Transverse colon (tissue), 4 donors: ENCODE results near the gene NCR2. TPM values are rescaled to one million over a fixed set of nuclear protein-coding genes. Genes with fewer than 3 reads are reported as not detected.

Source experiments
- DNase-seq: peaks from one replicate; pipeline ENCODE4 v3.0.0-alpha.2; 2019
- H3K27ac ChIP-seq, 4 donors: fragments of 200-600 bp; sonication (generic); 2 replicates each; pipeline ENCODE4 v1.5.1; 2016 to 2018; ENCODE audit warnings: inconsistent platforms in 4 of 4
- H3K27me3 ChIP-seq: fragments of 200-600 bp; sonication (generic); 2 replicates; pipeline ENCODE4 v1.5.1; 2017; ENCODE audit warnings: inconsistent platforms
- H3K36me3 ChIP-seq, 4 donors: fragments of 200-600 bp; sonication (generic); 2 replicates each; pipeline ENCODE4 v1.5.1; 2017 to 2019; ENCODE audit warnings: inconsistent platforms in 4 of 4
- H3K4me1 ChIP-seq, 4 donors: fragments of 200-600 bp; sonication (generic); 2 replicates each; pipeline ENCODE4 v1.5.1; 2017 to 2020; ENCODE audit warnings: inconsistent platforms in 4 of 4
- H3K4me3 ChIP-seq, 4 donors: fragments of 200-600 bp; sonication (generic); 1 replicate in 1 of 4; 2 replicates in 3 of 4; pipeline versions ENCODE4 v1.5.1 to v1.6.1; 2017 to 2019; ENCODE audit warnings: inconsistent platforms in 4 of 4
- H3K9me3 ChIP-seq, 2 donors: fragments of 200-600 bp; sonication (generic); 2 replicates each; pipeline ENCODE4 v1.5.1; 2017 to 2019; ENCODE audit warnings: inconsistent platforms in 2 of 2
- EP300 ChIP-seq: sonication (generic); formaldehyde crosslinking; IDR thresholded peaks from one replicate; pipeline ENCODE4 v1.6.1; 2017; ENCODE audit warnings: antibody characterized with exemption, low read depth
- POLR2A ChIP-seq: fragments of 450-650 bp; IDR thresholded peaks from one replicate; pipeline ENCODE4 v1.6.1; 2016; ENCODE audit warnings: antibody characterized with exemption, mild to moderate bottlenecking, moderate library complexity
- POLR2AphosphoS5 ChIP-seq, 3 donors: sonication (generic); formaldehyde crosslinking; IDR thresholded peaks; one replicate each; pipeline ENCODE4 v1.6.1; 2016; ENCODE audit warnings: antibody characterized with exemption in 3 of 3
- WGBS, 2 donors: methylation state at CpG; one replicate each; pipeline ENCODE4 v1.1.5; 2018; ENCODE audit warnings: low coverage in 1 of 2; 5-methylcytosine and 5-hydroxymethylcytosine counted together
- in situ Hi-C, 4 donors: fragments of 200-750 bp; cut with MboI; loops; one replicate each; pipeline versions ENCODE4 v1.15.0 to v1.15.1; 2017; ENCODE audit warnings: low sequenced_read_pairs in 3 of 4, low pct_ligation_motif_present in 1 of 4, low pct_unique_long_range_greater_than_20kb in 1 of 4
- intact Hi-C: fragments of 100-400 bp; cut with DNase I; formaldehyde crosslinking; loops from one replicate; pipeline ENCODE4 v1.15.1; 2023; ENCODE audit warnings: low total_unique reads
- total RNA-seq, 4 donors: library from RNA; depleted of rRNA; stranded (reverse); fragments of >200 nt; gene quantifications; one replicate each; pipeline ENCODE4 v1.1.0, GENCODE V29; 2016
- TF ChIP-seq, protein P1 (sequence below), 5 experiments: fragments of 200-600 bp in 3 of 5; fragments of 450-650 bp in 2 of 5; sonication (generic) in 3 of 5; IDR thresholded peaks; 1 replicate in 2 of 5; 2 replicates in 3 of 5; pipeline ENCODE4 v1.5.1; 2016 to 2017; ENCODE audit warnings: antibody characterized with exemption in 5 of 5, inconsistent platforms in 3 of 5, mild to moderate bottlenecking in 2 of 5, moderate library complexity in 1 of 5

NCR2 gene
- total RNA-seq, 4 donors from 2014 or later = not detected

DNA sequence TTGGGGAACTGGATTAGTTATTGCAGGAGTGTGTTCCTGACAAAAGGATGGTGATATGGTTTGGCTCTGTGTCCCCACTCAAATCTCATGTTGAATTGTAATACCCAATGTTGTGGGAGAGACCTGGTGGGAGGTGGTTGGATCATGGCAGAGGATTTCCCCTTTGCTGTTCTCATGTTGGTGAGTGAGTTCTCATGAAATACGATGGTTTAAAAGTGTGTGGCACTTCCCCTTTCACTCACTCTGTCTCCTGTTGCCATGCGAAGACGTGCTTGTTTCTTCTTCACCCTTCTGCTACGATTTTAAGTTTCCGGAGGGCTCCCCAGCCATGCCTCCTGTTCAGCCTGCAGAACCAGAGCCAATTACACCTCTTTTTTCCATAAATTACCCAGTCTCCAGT lies 32.8 kb upstream of the NCR2 start:
- intact Hi-C loops (no loop called here), in situ Hi-C loops (loop anchor here in 1 of 4 donors (25.0 kb wide), 1 partner anchor 215 kb away; no protein-coding TSS in a partner anchor)
- H3K4me3 ChIP-seq = no peak overlapping the region
- TF ChIP-seq, protein P1, sequence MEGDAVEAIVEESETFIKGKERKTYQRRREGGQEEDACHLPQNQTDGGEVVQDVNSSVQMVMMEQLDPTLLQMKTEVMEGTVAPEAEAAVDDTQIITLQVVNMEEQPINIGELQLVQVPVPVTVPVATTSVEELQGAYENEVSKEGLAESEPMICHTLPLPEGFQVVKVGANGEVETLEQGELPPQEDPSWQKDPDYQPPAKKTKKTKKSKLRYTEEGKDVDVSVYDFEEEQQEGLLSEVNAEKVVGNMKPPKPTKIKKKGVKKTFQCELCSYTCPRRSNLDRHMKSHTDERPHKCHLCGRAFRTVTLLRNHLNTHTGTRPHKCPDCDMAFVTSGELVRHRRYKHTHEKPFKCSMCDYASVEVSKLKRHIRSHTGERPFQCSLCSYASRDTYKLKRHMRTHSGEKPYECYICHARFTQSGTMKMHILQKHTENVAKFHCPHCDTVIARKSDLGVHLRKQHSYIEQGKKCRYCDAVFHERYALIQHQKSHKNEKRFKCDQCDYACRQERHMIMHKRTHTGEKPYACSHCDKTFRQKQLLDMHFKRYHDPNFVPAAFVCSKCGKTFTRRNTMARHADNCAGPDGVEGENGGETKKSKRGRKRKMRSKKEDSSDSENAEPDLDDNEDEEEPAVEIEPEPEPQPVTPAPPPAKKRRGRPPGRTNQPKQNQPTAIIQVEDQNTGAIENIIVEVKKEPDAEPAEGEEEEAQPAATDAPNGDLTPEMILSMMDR (IDR thresholded peaks at IDR 0.05) = no peak
- TF ChIP-seq POLR2A = no peak
- no peak for TF ChIP-seq POLR2AphosphoS5 (IDR thresholded peaks at IDR 0.05)
- TF ChIP-seq EP300 = no peak
- DNase-seq = no peak
- H3K4me1 ChIP-seq = no peaks in the 10 kb centered on the region
- no peaks in the 10 kb centered on the region for H3K36me3 ChIP-seq
- peaks cover 9% of the 10 kb centered on the region for H3K27me3 ChIP-seq
- no peaks in the 10 kb centered on the region for H3K9me3 ChIP-seq
- 53 to 59% methylated on average over 5 of the region's 5 CpGs for WGBS, 2 donors
- H3K27ac ChIP-seq = no peak overlapping the region

DNA sequence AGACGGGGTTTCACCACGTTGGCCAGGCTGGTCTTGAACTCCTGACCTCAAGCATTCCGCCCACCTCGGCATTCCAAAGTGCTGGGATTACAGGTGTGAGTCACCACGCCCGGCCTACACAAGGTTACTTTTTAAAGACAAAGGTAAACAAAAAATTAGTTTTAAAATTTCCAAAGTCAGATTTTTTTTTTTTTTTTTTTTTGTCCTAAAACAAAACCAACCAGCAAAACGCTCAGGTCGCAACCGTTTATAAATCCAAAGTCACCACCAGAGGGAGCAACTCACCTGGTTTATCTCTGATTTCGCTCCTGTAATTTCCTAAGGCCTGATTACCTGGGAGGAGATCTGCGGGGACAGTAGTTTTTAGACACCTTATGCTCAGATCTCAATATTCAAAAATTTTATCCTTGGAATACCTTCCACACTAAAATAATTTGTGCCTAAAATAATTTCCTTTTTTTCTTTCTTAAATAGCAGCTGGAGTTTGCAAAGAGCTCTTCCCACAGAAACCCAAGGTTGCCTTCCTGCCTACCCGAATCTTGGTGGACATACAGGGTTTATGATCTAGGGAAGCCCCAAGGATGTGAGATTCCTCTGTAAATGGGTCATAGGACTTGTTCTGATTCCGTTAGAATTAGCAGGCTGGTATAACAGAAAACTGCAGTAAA lies 29.1 kb upstream of the NCR2 start:
- no peak overlapping the region for H3K4me3 ChIP-seq
- TF ChIP-seq, protein P1 (IDR thresholded peaks at IDR 0.05) = peak; percentile 56 to 67 (median 59)
- no peak for TF ChIP-seq POLR2A
- WGBS, 2 donors = 28 to 31% methylated on average over 3 to 13 of the region's 13 CpGs
- H3K36me3 ChIP-seq = no peaks in the 10 kb centered on the region
- peak; percentile 19 for DNase-seq
- intact Hi-C loops = no loop called here
- H3K27me3 ChIP-seq = peaks cover 18% of the 10 kb centered on the region
- no peaks in the 10 kb centered on the region for H3K4me1 ChIP-seq
- in situ Hi-C loops = loop anchor here in 1 of 4 donors (25.0 kb wide), 1 partner anchor 219 kb away; no protein-coding TSS in a partner anchor
- no peak overlapping the region for H3K27ac ChIP-seq
- H3K9me3 ChIP-seq = no peaks in the 10 kb centered on the region

DNA sequence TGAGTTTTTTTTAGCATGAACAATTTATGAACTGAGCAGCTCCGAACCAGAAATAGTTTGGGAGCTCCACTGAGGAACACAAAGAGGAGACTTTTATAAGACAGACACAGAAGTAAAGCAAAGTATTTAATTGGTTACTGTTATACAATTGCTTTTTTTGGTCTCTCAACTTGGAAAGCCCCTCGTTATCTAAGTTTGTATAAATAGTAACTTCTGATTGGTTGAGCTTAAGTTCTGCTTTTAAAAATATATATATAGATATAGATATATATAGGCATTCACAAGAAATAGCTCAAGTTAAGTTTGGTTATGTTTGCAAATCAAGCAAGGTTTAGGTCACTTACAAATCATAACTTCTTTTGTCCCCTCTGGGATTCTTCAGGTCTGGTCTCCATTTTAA lies 20.2 kb upstream of the NCR2 start:
- peaks cover 0 to 8% (median 1%) of the 10 kb centered on the region in 4 donors for H3K4me1 ChIP-seq
- no peak overlapping the region for H3K27ac ChIP-seq
- no peaks in the 10 kb centered on the region for H3K9me3 ChIP-seq
- intact Hi-C loops = no loop called here
- in situ Hi-C loops = loop anchor here in 1 of 4 donors (25.0 kb wide), 1 partner anchor 228 kb away; no protein-coding TSS in a partner anchor
- H3K4me3 ChIP-seq = no peak overlapping the region
- H3K36me3 ChIP-seq = no peaks in the 10 kb centered on the region
- no peak for DNase-seq
- WGBS, 2 donors = 58 to 64% methylated on average over 2 of the region's 2 CpGs
- TF ChIP-seq, protein P1 (IDR thresholded peaks at IDR 0.05) = no peak
- TF ChIP-seq EP300 (no peak), POLR2A (no peak), POLR2AphosphoS5 (IDR thresholded peaks at IDR 0.05) (no peak)
- peaks cover 74% of the 10 kb centered on the region for H3K27me3 ChIP-seq

DNA sequence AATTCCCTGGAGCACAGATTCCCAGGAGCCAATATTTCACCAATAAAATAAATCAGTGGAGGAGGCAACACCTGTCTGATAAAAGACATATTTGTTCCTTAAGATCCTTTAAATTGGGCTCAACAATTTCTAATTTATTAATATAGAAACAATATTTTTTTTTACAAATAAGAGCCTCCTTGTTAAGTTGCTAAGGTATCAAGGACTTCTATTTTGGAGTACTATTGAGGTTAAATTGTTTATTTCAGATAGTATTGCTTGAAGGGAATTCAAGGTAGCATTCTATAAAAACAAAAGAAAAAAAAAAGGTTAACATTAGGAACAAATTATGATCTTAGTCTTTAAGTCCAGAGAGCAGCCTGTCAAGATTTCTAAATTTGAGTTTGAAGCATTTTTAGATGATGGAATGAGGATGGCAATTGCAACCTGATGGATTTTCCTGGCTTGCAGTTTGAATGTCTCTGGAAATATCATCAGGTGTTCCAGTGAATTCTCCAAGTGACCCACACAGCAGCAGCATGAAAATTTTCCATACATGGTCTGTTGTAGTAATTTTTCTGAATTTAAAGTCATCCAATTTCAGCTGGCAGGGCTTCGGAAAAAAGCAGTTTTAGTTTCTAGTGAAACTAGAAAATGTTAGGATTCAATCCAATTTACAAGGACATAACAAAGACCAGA lies 19.3 kb upstream of the NCR2 start:
- 80 to 86% methylated on average over 1 of the region's 1 CpG for WGBS, 2 donors
- in situ Hi-C loops = loop anchor here in 1 of 4 donors (25.0 kb wide), 1 partner anchor 229 kb away; no protein-coding TSS in a partner anchor
- Histone ChIP-seq H3K9me3 (no peaks in the 10 kb centered on the region), H3K4me3 (no peak overlapping the region), H3K27ac (no peak overlapping the region), H3K27me3 (peaks cover 67% of the 10 kb centered on the region), H3K4me1 (peaks cover 0 to 8% (median 1%) of the 10 kb centered on the region in 4 donors), H3K36me3 (no peaks in the 10 kb centered on the region)
- DNase-seq = no peak
- TF ChIP-seq POLR2AphosphoS5 (IDR thresholded peaks at IDR 0.05) = no peak
- no peak for TF ChIP-seq POLR2A
- TF ChIP-seq, protein P1 (IDR thresholded peaks at IDR 0.05) = no peak
- TF ChIP-seq EP300 = no peak
- intact Hi-C loops = no loop called here
